Cardiac fibroblast (primary cell): Measurements from ENCODE around the gene EGLN1.

Experiments used
- DNase-seq, 2 donors: peaks; one replicate each; pipeline versions ENCODE4 v3.0.0 to v3.0.0-alpha.2; 2010; ENCODE audit warnings: low read depth in 2 of 2
- H3K4me3 ChIP-seq, 2 donors: replicated peaks in 1 of 2; 1 replicate in 1 of 2; 2 replicates in 1 of 2; pipeline ENCODE4 v1.5.1; 2011; ENCODE audit warnings: low read depth in 2 of 2, low read length in 2 of 2, mild to moderate bottlenecking in 2 of 2, moderate library complexity in 1 of 2
- CTCF ChIP-seq: IDR thresholded peaks from one replicate; pipeline ENCODE4 v1.5.1; 2011; ENCODE audit warnings: low read depth, mild to moderate bottlenecking, low read length, inconsistent platforms

Gene EGLN1

GRCh38 chr1:231408528-231409094, 13.5 kb downstream of the EGLN1 start:
- no peak for DNase-seq
- no peak for TF ChIP-seq CTCF
- H3K4me3 ChIP-seq, result no peak overlapping the region

GRCh38 chr1:231407547-231408396, 14.3 kb downstream of the EGLN1 start:
- peak; percentile 56 to 57 for DNase-seq
- no peak for TF ChIP-seq CTCF
- no peak overlapping the region for H3K4me3 ChIP-seq

GRCh38 chr1:231407049-231407448, 15.0 kb downstream of the EGLN1 start:
- no peak overlapping the region for H3K4me3 ChIP-seq
- DNase-seq, result no peak
- no peak for TF ChIP-seq CTCF

- TF ChIP-seq CTCF, result no peak
- H3K4me3 ChIP-seq, result no peak overlapping the region
- no peak for DNase-seq
These were observed 17.8 kb downstream of the EGLN1 start for GRCh38 chr1:231404318-231404717.

- TF ChIP-seq CTCF, result no peak
- H3K4me3 ChIP-seq, result no peak overlapping the region
- DNase-seq, result no peak
These were observed 20.6 kb downstream of the EGLN1 start for GRCh38 chr1:231401478-231401877.

GRCh38 chr1:231397886-231398671, 24.0 kb downstream of the EGLN1 start:
- no peak for TF ChIP-seq CTCF
- H3K4me3 ChIP-seq, result no peak overlapping the region
- DNase-seq, result no peak
